Panc1 (cell line): ENCODE results near the gene FAM177B.

Experiments used
- POLR2AphosphoS5 ChIP-seq: IDR thresholded peaks from 2 replicates; pipeline ENCODE4 v1.6.1; 2012; ENCODE audit warnings: mild to moderate bottlenecking, low read depth, low read length, moderate library complexity
- TCF7L2 ChIP-seq: IDR thresholded peaks from 2 replicates; pipeline ENCODE4 v1.6.1; 2011; ENCODE audit warnings: mild to moderate bottlenecking, low read depth, low read length, inconsistent platforms
- TF ChIP-seq, protein P1 (sequence below): fragments of 450-650 bp; IDR thresholded peaks from 2 replicates; pipeline ENCODE4 v1.5.1; 2017; ENCODE audit warnings: mild to moderate bottlenecking
- TF ChIP-seq, protein P2 (sequence below), 2 experiments: IDR thresholded peaks; 2 replicates each; pipeline ENCODE4 v1.6.1; 2011 to 2012; ENCODE audit warnings: low read depth in 2 of 2, control low read depth in 1 of 2, low read length in 1 of 2, mild to moderate bottlenecking in 1 of 2, moderate library complexity in 1 of 2; ENCODE audit not compliant: insufficient read depth in 1 of 2

DNA sequence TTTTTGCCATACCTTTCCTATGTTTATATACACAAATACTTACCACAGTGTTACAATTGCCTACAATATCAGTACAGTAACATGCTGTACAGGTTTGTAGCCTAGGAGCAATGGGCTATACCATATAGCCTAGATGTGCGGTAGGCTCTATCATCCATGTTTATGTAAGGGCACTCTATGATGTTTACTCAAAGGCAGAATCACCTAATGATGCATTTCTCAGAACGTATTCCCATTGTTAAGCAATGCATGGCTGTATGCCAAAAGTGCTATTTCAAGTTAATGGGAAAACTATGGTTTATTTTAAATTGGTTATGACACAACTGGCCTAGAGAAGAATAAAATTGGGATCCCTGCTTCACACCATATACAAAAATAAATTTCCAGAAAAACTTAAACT is 41.0 kb downstream of the FAM177B start:
- TF ChIP-seq, protein P1, sequence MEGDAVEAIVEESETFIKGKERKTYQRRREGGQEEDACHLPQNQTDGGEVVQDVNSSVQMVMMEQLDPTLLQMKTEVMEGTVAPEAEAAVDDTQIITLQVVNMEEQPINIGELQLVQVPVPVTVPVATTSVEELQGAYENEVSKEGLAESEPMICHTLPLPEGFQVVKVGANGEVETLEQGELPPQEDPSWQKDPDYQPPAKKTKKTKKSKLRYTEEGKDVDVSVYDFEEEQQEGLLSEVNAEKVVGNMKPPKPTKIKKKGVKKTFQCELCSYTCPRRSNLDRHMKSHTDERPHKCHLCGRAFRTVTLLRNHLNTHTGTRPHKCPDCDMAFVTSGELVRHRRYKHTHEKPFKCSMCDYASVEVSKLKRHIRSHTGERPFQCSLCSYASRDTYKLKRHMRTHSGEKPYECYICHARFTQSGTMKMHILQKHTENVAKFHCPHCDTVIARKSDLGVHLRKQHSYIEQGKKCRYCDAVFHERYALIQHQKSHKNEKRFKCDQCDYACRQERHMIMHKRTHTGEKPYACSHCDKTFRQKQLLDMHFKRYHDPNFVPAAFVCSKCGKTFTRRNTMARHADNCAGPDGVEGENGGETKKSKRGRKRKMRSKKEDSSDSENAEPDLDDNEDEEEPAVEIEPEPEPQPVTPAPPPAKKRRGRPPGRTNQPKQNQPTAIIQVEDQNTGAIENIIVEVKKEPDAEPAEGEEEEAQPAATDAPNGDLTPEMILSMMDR = no peak
- TF ChIP-seq POLR2AphosphoS5 = no peak
- TF ChIP-seq TCF7L2 = no peak
- TF ChIP-seq, protein P2, sequence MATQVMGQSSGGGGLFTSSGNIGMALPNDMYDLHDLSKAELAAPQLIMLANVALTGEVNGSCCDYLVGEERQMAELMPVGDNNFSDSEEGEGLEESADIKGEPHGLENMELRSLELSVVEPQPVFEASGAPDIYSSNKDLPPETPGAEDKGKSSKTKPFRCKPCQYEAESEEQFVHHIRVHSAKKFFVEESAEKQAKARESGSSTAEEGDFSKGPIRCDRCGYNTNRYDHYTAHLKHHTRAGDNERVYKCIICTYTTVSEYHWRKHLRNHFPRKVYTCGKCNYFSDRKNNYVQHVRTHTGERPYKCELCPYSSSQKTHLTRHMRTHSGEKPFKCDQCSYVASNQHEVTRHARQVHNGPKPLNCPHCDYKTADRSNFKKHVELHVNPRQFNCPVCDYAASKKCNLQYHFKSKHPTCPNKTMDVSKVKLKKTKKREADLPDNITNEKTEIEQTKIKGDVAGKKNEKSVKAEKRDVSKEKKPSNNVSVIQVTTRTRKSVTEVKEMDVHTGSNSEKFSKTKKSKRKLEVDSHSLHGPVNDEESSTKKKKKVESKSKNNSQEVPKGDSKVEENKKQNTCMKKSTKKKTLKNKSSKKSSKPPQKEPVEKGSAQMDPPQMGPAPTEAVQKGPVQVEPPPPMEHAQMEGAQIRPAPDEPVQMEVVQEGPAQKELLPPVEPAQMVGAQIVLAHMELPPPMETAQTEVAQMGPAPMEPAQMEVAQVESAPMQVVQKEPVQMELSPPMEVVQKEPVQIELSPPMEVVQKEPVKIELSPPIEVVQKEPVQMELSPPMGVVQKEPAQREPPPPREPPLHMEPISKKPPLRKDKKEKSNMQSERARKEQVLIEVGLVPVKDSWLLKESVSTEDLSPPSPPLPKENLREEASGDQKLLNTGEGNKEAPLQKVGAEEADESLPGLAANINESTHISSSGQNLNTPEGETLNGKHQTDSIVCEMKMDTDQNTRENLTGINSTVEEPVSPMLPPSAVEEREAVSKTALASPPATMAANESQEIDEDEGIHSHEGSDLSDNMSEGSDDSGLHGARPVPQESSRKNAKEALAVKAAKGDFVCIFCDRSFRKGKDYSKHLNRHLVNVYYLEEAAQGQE (IDR thresholded peaks at IDR 0.05; ENCODE audit: insufficient read depth in 1 of 2, low read depth in 2 of 2, low read length in 1 of 2) = no peak
